Measurements from ENCODE around the gene USP17L18. TPM values are rescaled to one million over a fixed set of nuclear protein-coding genes. Genes with fewer than 3 reads are reported as not detected.

The USP17L18 gene
- polyA plus RNA-seq, 1 donor from 2014 or later = not detected

Other genes with a start within 250 kb of the USP17L18 start
- gene FAM90A26, start 78.2 kb upstream of the USP17L18 start, polyA plus RNA-seq (ENCODE audit: insufficient read depth, low read depth, low replicate concordance) = not detected
- gene USP17L10, start 38.0 kb upstream of the USP17L18 start, polyA plus RNA-seq (ENCODE audit: insufficient read depth, low read depth, low replicate concordance) = not detected
- gene USP17L11, start 33.2 kb upstream of the USP17L18 start, polyA plus RNA-seq (ENCODE audit: insufficient read depth, low read depth, low replicate concordance) = not detected
- gene USP17L12, start 28.5 kb upstream of the USP17L18 start, polyA plus RNA-seq (ENCODE audit: insufficient read depth, low read depth, low replicate concordance) = not detected
- not detected for gene USP17L13, start 23.7 kb upstream of the USP17L18 start, polyA plus RNA-seq (ENCODE audit: insufficient read depth, low read depth, low replicate concordance)
- gene USP17L15, start 14.2 kb upstream of the USP17L18 start, polyA plus RNA-seq (ENCODE audit: insufficient read depth, low read depth, low replicate concordance) = not detected
- gene USP17L17, start 4.8 kb upstream of the USP17L18 start, polyA plus RNA-seq (ENCODE audit: insufficient read depth, low read depth, low replicate concordance) = not detected
- not detected for gene USP17L19, start 4.7 kb downstream of the USP17L18 start, polyA plus RNA-seq (ENCODE audit: insufficient read depth, low read depth, low replicate concordance)
- gene USP17L20, start 9.5 kb downstream of the USP17L18 start, polyA plus RNA-seq (ENCODE audit: insufficient read depth, low read depth, low replicate concordance) = not detected
- not detected for gene USP17L21, start 14.2 kb downstream of the USP17L18 start, polyA plus RNA-seq (ENCODE audit: insufficient read depth, low read depth, low replicate concordance)
- gene USP17L22, start 19.0 kb downstream of the USP17L18 start, polyA plus RNA-seq (ENCODE audit: insufficient read depth, low read depth, low replicate concordance) = not detected
- gene USP17L24, start 76.5 kb downstream of the USP17L18 start, polyA plus RNA-seq (ENCODE audit: insufficient read depth, low read depth, low replicate concordance) = not detected
- not detected for gene USP17L25, start 81.3 kb downstream of the USP17L18 start, polyA plus RNA-seq (ENCODE audit: insufficient read depth, low read depth, low replicate concordance)
- not detected for gene USP17L26, start 86.0 kb downstream of the USP17L18 start, polyA plus RNA-seq (ENCODE audit: insufficient read depth, low read depth, low replicate concordance)
- not detected for gene USP17L5, start 90.8 kb downstream of the USP17L18 start, polyA plus RNA-seq (ENCODE audit: insufficient read depth, low read depth, low replicate concordance)
- gene USP17L27, start 95.5 kb downstream of the USP17L18 start, polyA plus RNA-seq (ENCODE audit: insufficient read depth, low read depth, low replicate concordance) = not detected
- not detected for gene USP17L28, start 100.3 kb downstream of the USP17L18 start, polyA plus RNA-seq (ENCODE audit: insufficient read depth, low read depth, low replicate concordance)
- gene USP17L29, start 105.0 kb downstream of the USP17L18 start, polyA plus RNA-seq (ENCODE audit: insufficient read depth, low read depth, low replicate concordance) = not detected
- not detected for gene USP17L30, start 114.5 kb downstream of the USP17L18 start, polyA plus RNA-seq (ENCODE audit: insufficient read depth, low read depth, low replicate concordance)
- gene DEFB131A, start 195.8 kb downstream of the USP17L18 start, polyA plus RNA-seq (ENCODE audit: insufficient read depth, low read depth, low replicate concordance) = not detected